Neuronal stem cell (in vitro differentiated cells): ENCODE data around the gene TMCC2.
A peak's percentile ranks its signal among the peaks of the same experiment; 100 is the strongest.

Experiments used
- DNase-seq: peaks from one replicate; pipeline ENCODE4 v3.0.0-alpha.2; 2013; ENCODE audit warnings: low spot score
- H2AFZ ChIP-seq: one replicate; pipeline ENCODE4 v1.6.1; 2013; ENCODE audit warnings: mild to moderate bottlenecking, low read length, inconsistent platforms
- H2AK5ac ChIP-seq: 2 replicates; pipeline ENCODE4 v1.6.1; 2013; ENCODE audit warnings: low read depth, mild to moderate bottlenecking, inconsistent platforms, low read length, moderate library complexity, mixed read lengths
- H2BK120ac ChIP-seq: 2 replicates; pipeline ENCODE4 v1.6.1; 2013; ENCODE audit warnings: low read depth, mild to moderate bottlenecking, inconsistent platforms, low read length, moderate library complexity, mixed read lengths
- H2BK12ac ChIP-seq: one replicate; pipeline ENCODE4 v1.6.1; 2013; ENCODE audit warnings: low read length, inconsistent platforms
- H2BK15ac ChIP-seq: 2 replicates; pipeline ENCODE4 v1.6.1; 2013; ENCODE audit warnings: mild to moderate bottlenecking, low read length, inconsistent platforms, mixed read lengths
- H2BK5ac ChIP-seq: one replicate; pipeline ENCODE4 v1.6.1; 2013; ENCODE audit warnings: inconsistent platforms, mild to moderate bottlenecking, low read length, moderate library complexity
- H3K14ac ChIP-seq: one replicate; pipeline ENCODE4 v1.6.1; 2013; ENCODE audit warnings: low read length, inconsistent platforms
- H3K18ac ChIP-seq: 2 replicates; pipeline ENCODE4 v1.6.1; 2013; ENCODE audit warnings: low read length, inconsistent platforms
- H3K23ac ChIP-seq: 2 replicates; pipeline ENCODE4 v1.6.1; 2013; ENCODE audit warnings: low read depth, mild to moderate bottlenecking, mixed read lengths, low read length, inconsistent platforms; ENCODE audit not compliant: poor library complexity
- H3K27ac ChIP-seq: replicated peaks from 3 replicates; pipeline ENCODE4 v1.5.1; 2013; ENCODE audit warnings: low read length, inconsistent platforms
- H3K27me3 ChIP-seq, 3 experiments: 2 replicates each; pipeline ENCODE4 v1.6.1; 2013; ENCODE audit warnings: low read length in 3 of 3, mild to moderate bottlenecking in 2 of 3, inconsistent platforms in 1 of 3, low read depth in 1 of 3, mixed read lengths in 1 of 3, moderate library complexity in 1 of 3; ENCODE audit not compliant: control insufficient read depth in 3 of 3, insufficient read depth in 3 of 3
- H3K36me3 ChIP-seq, 2 donors: replicated peaks in 1 of 2; 2 replicates each; pipeline ENCODE4 v1.6.1; 2013; ENCODE audit warnings: low read length in 2 of 2; ENCODE audit not compliant: control insufficient read depth in 2 of 2, insufficient read depth in 2 of 2
- H3K4ac ChIP-seq: 2 replicates; pipeline ENCODE4 v1.6.1; 2013; ENCODE audit warnings: inconsistent platforms, mild to moderate bottlenecking, low read length, moderate library complexity
- H3K4me1 ChIP-seq, 2 donors: 1 replicate in 1 of 2; 2 replicates in 1 of 2; pipeline ENCODE4 v1.6.1; 2013; ENCODE audit warnings: low read length in 2 of 2, low read depth in 1 of 2; ENCODE audit not compliant: control insufficient read depth in 2 of 2, insufficient read depth in 1 of 2
- H3K4me2 ChIP-seq: one replicate; pipeline ENCODE4 v1.6.1; 2013; ENCODE audit warnings: mild to moderate bottlenecking, low read length, inconsistent platforms; ENCODE audit not compliant: insufficient read depth, poor library complexity, severe bottlenecking
- H3K4me3 ChIP-seq, 2 donors: 2 replicates each; pipeline ENCODE4 v1.5.1; 2013; ENCODE audit warnings: low read length in 2 of 2, mild to moderate bottlenecking in 2 of 2, inconsistent platforms in 1 of 2, moderate library complexity in 1 of 2
- H3K79me1 ChIP-seq: one replicate; pipeline ENCODE4 v1.6.1; 2013; ENCODE audit warnings: low read depth, mild to moderate bottlenecking, inconsistent platforms, low read length, moderate library complexity
- H3K9ac ChIP-seq: one replicate; pipeline ENCODE4 v1.6.1; 2013; ENCODE audit warnings: mild to moderate bottlenecking, low read depth, low read length, inconsistent platforms; ENCODE audit not compliant: poor library complexity
- H3K9me3 ChIP-seq, 2 donors: replicated peaks in 1 of 2; 2 replicates each; pipeline versions ENCODE3 to v1.6.1; 2013; ENCODE audit warnings: low read length in 2 of 2, mild to moderate bottlenecking in 2 of 2, inconsistent platforms in 1 of 2, low read depth in 1 of 2, mixed read lengths in 1 of 2, moderate library complexity in 1 of 2; ENCODE audit not compliant: control insufficient read depth in 2 of 2, insufficient read depth in 1 of 2
- H4K8ac ChIP-seq: one replicate; pipeline ENCODE4 v1.6.1; 2013; ENCODE audit warnings: low read depth, mild to moderate bottlenecking, inconsistent platforms, low read length, moderate library complexity
- H4K91ac ChIP-seq: one replicate; pipeline ENCODE4 v1.6.1; 2013; ENCODE audit warnings: low read length, low read depth, mild to moderate bottlenecking, inconsistent platforms; ENCODE audit not compliant: poor library complexity
- WGBS, 2 donors: extraction: QIAGEN DNeasy Blood & Tissue Kit; methylation state at CpG; one replicate each; pipeline ENCODE4 v1.1.7; 2013; ENCODE audit warnings: missing lambda C conversion rate in 2 of 2, mixed read lengths in 1 of 2; ENCODE audit not compliant: insufficient read length in 2 of 2, insufficient replicate concordance in 1 of 2; ENCODE audit errors: extremely low coverage in 2 of 2; 5-methylcytosine and 5-hydroxymethylcytosine counted together

TMCC2 gene

DNA sequence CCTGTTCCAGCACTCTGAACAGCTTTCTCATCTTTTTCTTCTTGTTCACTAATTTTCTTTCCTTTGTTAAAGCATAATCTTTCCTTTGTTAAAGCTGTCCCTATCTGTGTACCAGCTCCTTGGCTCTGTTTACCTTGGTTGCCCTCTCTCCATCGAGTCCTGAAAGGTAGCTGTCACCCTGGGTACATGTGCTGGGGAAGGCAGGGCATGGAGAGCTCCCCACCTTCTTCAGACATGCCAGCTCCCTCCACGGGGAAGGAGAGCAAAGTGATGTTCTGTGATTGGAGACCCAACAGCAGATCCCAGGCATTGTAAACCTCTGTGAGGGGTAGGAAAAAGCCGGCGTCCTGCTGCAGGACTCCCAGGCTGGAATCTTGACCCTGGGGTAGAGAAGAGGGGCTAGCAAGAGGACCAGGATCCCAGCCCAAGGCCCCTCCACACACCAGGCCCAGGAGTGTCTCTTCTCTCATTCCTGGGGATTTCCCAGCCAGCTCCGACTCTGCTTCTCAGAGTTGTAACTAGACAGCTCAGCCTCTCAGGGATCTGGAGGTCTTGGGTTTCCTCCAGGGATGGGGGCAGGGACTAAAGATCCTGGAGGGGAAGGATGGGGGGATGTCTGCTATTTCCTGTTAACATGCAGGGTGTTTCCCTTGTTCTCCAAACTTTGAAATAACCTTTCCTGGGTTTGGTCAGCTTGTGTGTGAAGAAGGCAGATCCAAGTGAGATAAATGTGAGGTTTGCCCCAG, 34.4 kb downstream of the TMCC2 start:
- no CpG with 5 or more reads among the region's 5 CpGs for WGBS, 2 donors
- Histone ChIP-seq H2BK15ac (no peak overlapping the region), H3K23ac (no peak overlapping the region), H3K9me3 (no peaks in the 10 kb centered on the region), H3K4me3 (no peak overlapping the region), H2BK12ac (no peak overlapping the region), H3K9ac (no peak overlapping the region), H2AFZ (peak overlapping the region; percentile 8), H3K4ac (no peak overlapping the region), H4K91ac (no peak overlapping the region), H2BK120ac (no peak overlapping the region), H3K4me1 (peaks cover 7 to 17% of the 10 kb centered on the region in 2 donors), H3K79me1 (no peaks in the 10 kb centered on the region), H2AK5ac (no peak overlapping the region), H4K8ac (no peak overlapping the region), H3K4me2 (no peak overlapping the region), H2BK5ac (no peak overlapping the region), H3K14ac (no peak overlapping the region), H3K27me3 (no peaks in the 10 kb centered on the region), H3K27ac (no peak overlapping the region), H3K18ac (no peak overlapping the region), H3K36me3 (no peaks in the 10 kb centered on the region)
- no peak for DNase-seq

DNA sequence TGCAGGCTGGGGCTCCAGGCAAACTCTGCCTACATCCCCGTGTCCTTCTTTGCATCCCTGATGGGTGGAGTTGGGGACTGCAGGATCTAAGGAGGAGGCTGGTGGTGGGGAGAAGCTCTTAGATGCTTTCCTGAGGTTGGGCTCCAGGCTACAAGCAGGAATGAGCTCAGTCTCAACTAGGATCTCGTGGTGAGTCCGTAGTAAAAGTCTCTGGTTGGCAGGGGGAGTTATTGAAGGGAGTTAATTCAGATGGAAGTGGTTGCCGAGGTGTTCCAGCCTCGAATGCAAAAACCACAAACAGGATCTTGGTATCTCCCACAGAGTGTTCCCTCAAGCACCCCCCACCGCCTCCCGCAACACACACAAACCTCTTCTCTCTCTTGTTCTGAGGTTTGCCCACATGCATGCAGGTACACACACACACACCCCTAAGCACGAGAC, 35.0 kb downstream of the TMCC2 start:
- no peak for DNase-seq
- H3K9me3 ChIP-seq = no peaks in the 10 kb centered on the region
- no peak overlapping the region for H2BK120ac ChIP-seq
- no peak overlapping the region for H2BK12ac ChIP-seq
- H3K27ac ChIP-seq = no peak overlapping the region
- no peak overlapping the region for H2BK5ac ChIP-seq
- no CpG with 5 or more reads among the region's 8 CpGs for WGBS, 2 donors
- H2BK15ac ChIP-seq = no peak overlapping the region
- H4K8ac ChIP-seq = no peak overlapping the region
- peak overlapping the region; percentile 8 for H2AFZ ChIP-seq
- H3K4me3 ChIP-seq = no peak overlapping the region
- no peak overlapping the region for H4K91ac ChIP-seq
- no peaks in the 10 kb centered on the region for H3K79me1 ChIP-seq
- no peak overlapping the region for H3K4me2 ChIP-seq
- no peak overlapping the region for H3K9ac ChIP-seq
- no peak overlapping the region for H3K4ac ChIP-seq
- no peak overlapping the region for H3K18ac ChIP-seq
- no peak overlapping the region for H3K23ac ChIP-seq
- H3K27me3 ChIP-seq = no peaks in the 10 kb centered on the region
- no peak overlapping the region for H3K14ac ChIP-seq
- H2AK5ac ChIP-seq = no peak overlapping the region
- no peaks in the 10 kb centered on the region for H3K36me3 ChIP-seq
- peaks cover 7 to 20% of the 10 kb centered on the region in 2 donors for H3K4me1 ChIP-seq

DNA sequence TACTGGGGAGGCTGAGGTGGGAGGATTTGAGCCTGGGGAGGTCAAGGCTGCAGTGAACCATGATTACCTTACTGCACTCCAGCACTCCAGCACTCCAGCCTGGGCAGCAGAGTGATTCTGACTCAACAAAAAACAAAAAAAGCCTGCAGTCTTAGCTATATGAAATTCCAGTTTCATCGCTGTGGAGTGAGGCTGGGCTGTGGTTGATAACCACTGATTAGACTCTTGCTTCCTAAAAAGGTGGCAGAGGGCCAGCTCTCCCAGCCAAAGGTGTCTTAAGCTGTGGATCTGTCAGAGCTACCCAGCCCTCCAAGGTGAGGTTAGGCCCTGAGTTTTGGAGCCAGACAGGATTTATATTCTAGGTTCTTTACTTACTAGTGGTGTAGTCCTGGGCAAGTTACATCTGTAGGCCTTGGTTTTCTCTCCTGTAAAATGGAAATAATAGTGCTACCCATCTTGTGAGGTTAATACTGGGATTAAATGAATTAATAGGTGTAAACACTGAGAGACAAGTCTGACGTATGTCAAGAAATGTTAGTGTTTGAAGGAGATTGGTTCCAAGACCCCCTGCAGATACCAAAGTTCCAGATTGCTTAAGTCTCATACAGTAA, 35.9 kb downstream of the TMCC2 start:
- H2AK5ac ChIP-seq = no peak overlapping the region

DNA sequence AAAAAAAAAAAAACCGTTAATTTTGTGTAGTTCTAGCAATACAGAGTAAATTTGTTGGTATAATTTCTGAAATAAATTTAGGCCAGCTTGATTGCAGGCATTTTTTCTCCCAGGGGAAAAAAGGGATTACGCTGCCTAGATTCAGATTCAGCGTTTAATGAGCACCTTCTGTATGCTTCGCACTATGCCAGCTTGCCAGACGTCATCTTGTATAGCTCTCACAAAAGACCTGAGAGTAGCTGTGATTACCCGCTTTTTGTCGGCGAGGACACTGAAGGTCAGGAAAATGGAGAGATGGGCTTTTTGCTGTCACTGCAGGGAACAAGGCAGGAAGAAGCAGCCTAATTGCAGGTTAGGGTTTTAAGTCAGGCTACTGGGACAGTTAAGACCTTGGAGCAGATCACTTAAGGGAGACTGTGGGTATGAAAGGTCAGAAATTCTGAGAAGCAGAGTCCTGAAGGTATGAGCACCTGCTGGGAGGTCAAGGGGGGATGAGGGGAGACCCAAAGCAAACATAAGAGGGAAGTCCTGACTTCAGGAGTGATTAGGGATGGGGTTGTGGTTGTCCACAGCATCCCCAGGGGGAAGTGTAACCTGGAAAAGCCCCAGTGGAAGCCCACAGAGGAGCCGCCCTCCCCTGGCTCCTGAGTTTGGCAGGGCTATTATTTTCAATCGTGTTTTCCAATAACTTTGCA, 39.0 kb downstream of the TMCC2 start:
- H3K36me3 ChIP-seq = peaks cover under 1 to 4% of the 10 kb centered on the region in 2 donors
- peaks cover 1% of the 10 kb centered on the region for H3K79me1 ChIP-seq
- H2AFZ ChIP-seq = no peak overlapping the region
- no peak overlapping the region for H3K4me3 ChIP-seq
- H3K23ac ChIP-seq = peak overlapping the region; percentile 55
- H4K8ac ChIP-seq = no peak overlapping the region
- no peak overlapping the region for H4K91ac ChIP-seq
- no peak overlapping the region for H2AK5ac ChIP-seq
- H2BK120ac ChIP-seq = no peak overlapping the region
- no peaks in the 10 kb centered on the region for H3K27me3 ChIP-seq
- H3K4me1 ChIP-seq = peaks cover 6 to 25% of the 10 kb centered on the region in 2 donors
- no peak overlapping the region for H3K14ac ChIP-seq
- no peak overlapping the region for H3K4ac ChIP-seq
- H3K18ac ChIP-seq = peak overlapping the region; percentile 28
- no CpG with 5 or more reads among the region's 10 CpGs for WGBS, 2 donors
- H3K9ac ChIP-seq = no peak overlapping the region
- peak overlapping the region; percentile 40 for H3K27ac ChIP-seq
- H2BK12ac ChIP-seq = no peak overlapping the region
- no peak overlapping the region for H2BK15ac ChIP-seq
- H2BK5ac ChIP-seq = no peak overlapping the region
- DNase-seq = no peak
- no peak overlapping the region for H3K4me2 ChIP-seq
- peaks cover 0 to 2% of the 10 kb centered on the region in 2 donors for H3K9me3 ChIP-seq

More for the DNA sequence above, 35.9 kb downstream of the TMCC2 start:
- Histone ChIP-seq H3K23ac (no peak overlapping the region), H2AFZ (no peak overlapping the region), H3K9ac (no peak overlapping the region), H3K4ac (no peak overlapping the region), H3K27me3 (no peaks in the 10 kb centered on the region), H2BK12ac (no peak overlapping the region), H2BK15ac (no peak overlapping the region), H4K8ac (no peak overlapping the region), H2BK120ac (no peak overlapping the region), H2BK5ac (no peak overlapping the region), H3K79me1 (peaks cover 1% of the 10 kb centered on the region), H3K14ac (no peak overlapping the region), H3K4me1 (peaks cover 7 to 19% of the 10 kb centered on the region in 2 donors), H3K18ac (no peak overlapping the region), H3K4me3 (no peak overlapping the region), H3K27ac (no peak overlapping the region), H3K9me3 (no peaks in the 10 kb centered on the region), H4K91ac (no peak overlapping the region), H3K36me3 (no peaks in the 10 kb centered on the region), H3K4me2 (no peak overlapping the region)
- no CpG with 5 or more reads among the region's 2 CpGs for WGBS, 2 donors
- DNase-seq = no peak
